ENCODE data around the gene GMNN. TPM values are rescaled to one million over a fixed set of nuclear protein-coding genes. Genes with fewer than 3 reads are reported as not detected.

Gene GMNN
- total RNA-seq, 1 experiment from 2014 or later = 53.1 TPM

DNA sequence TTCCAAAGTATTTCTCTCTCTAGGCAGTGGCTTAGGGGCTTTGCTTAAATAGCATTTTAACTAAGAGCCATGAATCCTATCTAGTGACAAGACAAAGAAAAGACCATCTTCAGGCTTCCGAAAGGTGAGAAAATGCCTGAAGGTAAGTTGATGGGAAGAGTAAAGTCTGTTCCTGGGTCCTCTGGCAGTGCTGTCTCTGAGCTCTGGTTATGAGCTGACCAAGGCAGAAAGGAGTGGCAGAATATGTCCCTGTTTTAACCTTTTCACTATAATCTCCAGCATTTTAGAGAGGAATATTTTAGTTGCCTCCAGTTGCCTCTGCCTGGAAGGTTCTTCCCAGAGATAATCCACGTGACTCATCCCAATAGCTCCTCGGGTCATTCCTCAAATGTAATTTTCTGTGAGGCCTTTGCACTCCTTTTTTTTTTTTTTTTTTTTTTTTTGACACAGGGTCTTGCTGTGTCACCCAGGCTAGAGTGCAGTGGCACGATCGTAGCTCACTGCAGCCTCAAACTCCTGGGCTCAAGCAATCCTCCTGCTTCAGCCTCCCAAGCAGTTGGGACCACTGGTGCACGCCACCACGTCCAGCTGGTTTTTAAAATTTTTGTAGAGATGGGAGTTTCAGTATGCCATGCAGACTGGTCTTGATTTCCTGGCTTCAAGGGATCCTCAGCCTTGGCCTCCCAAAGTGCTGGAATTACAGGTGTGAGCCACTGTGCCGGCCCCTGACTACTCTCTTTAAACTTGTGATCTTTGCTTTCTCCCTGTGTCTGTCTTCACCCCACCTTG lies 27.7 kb downstream of the GMNN start:
- in situ Hi-C loops (cut with HindIII; ENCODE audit: low pct_unique_long_range_greater_than_20kb, low sequenced_read_pairs) (no loop called here), intact Hi-C loops (cut with micrococcal nuclease; ENCODE audit: unreplicated experiment) (no loop called here)
- CTCF ChIA-PET = no interaction called here
- no peak; the same call in 1 of the 2 replicates for ATAC-seq
- no peak for DNase-seq (ENCODE audit: low read depth, low spot score)
- Histone ChIP-seq H3K4me1 (ENCODE audit: control insufficient read depth, insufficient read depth, low read length) (peaks cover 7% of the 10 kb centered on the region), H3K27me3 (ENCODE audit: control insufficient read depth, insufficient read depth, low read length) (no peaks in the 10 kb centered on the region), H3K9me3 (ENCODE audit: control insufficient read depth, insufficient read depth, low read depth, low read length) (no peaks in the 10 kb centered on the region), H3K4me3 (ENCODE audit: low read depth in 2 of 2, low read length in 2 of 2) (no peak overlapping the region), H3K27ac (ENCODE audit: low read length) (no peak overlapping the region), H3K36me3 (ENCODE audit: control insufficient read depth, insufficient read depth, low read length) (no peaks in the 10 kb centered on the region)
- POLR2A ChIA-PET = no interaction called here
- no TSS peak for BruUV-seq (replicated peaks)
- TF ChIP-seq TCF7L2 (IDR thresholded peaks at IDR 0.05; ENCODE audit: low read depth, low read length) (no peak), SIN3A (IDR thresholded peaks at IDR 0.05; ENCODE audit: borderline replicate concordance, insufficient read depth, low read depth, low read length) (no peak), POLR2AphosphoS5 (IDR thresholded peaks at IDR 0.05; ENCODE audit: low read depth, low read length) (no peak)
- TF ChIP-seq, protein P1, sequence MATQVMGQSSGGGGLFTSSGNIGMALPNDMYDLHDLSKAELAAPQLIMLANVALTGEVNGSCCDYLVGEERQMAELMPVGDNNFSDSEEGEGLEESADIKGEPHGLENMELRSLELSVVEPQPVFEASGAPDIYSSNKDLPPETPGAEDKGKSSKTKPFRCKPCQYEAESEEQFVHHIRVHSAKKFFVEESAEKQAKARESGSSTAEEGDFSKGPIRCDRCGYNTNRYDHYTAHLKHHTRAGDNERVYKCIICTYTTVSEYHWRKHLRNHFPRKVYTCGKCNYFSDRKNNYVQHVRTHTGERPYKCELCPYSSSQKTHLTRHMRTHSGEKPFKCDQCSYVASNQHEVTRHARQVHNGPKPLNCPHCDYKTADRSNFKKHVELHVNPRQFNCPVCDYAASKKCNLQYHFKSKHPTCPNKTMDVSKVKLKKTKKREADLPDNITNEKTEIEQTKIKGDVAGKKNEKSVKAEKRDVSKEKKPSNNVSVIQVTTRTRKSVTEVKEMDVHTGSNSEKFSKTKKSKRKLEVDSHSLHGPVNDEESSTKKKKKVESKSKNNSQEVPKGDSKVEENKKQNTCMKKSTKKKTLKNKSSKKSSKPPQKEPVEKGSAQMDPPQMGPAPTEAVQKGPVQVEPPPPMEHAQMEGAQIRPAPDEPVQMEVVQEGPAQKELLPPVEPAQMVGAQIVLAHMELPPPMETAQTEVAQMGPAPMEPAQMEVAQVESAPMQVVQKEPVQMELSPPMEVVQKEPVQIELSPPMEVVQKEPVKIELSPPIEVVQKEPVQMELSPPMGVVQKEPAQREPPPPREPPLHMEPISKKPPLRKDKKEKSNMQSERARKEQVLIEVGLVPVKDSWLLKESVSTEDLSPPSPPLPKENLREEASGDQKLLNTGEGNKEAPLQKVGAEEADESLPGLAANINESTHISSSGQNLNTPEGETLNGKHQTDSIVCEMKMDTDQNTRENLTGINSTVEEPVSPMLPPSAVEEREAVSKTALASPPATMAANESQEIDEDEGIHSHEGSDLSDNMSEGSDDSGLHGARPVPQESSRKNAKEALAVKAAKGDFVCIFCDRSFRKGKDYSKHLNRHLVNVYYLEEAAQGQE (IDR thresholded peaks at IDR 0.05; ENCODE audit: insufficient read depth in 1 of 2, low read depth in 2 of 2, low read length in 1 of 2) = no peak
- TF ChIP-seq, protein P2, sequence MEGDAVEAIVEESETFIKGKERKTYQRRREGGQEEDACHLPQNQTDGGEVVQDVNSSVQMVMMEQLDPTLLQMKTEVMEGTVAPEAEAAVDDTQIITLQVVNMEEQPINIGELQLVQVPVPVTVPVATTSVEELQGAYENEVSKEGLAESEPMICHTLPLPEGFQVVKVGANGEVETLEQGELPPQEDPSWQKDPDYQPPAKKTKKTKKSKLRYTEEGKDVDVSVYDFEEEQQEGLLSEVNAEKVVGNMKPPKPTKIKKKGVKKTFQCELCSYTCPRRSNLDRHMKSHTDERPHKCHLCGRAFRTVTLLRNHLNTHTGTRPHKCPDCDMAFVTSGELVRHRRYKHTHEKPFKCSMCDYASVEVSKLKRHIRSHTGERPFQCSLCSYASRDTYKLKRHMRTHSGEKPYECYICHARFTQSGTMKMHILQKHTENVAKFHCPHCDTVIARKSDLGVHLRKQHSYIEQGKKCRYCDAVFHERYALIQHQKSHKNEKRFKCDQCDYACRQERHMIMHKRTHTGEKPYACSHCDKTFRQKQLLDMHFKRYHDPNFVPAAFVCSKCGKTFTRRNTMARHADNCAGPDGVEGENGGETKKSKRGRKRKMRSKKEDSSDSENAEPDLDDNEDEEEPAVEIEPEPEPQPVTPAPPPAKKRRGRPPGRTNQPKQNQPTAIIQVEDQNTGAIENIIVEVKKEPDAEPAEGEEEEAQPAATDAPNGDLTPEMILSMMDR (IDR thresholded peaks at IDR 0.05) = no peak

DNA sequence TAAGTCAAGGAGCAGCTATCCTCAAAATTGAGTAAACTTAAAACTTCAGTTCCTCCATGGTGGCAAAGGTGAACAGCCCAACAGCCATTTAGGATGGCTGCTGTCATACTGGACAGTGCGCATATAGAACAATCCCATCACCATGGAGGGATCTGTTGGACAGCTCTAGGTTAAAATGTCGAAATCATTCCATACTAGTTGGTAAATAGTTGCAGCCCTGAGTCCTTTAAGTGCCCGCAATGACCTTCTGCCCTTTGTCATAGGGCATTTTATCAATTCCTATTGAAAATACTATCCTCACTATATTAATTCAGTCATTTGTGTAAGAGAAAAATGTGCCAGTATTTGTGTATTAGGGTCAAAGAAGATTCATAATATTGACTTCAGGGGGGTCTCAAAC lies 32.8 kb downstream of the GMNN start:
- H3K4me1 ChIP-seq (ENCODE audit: control insufficient read depth, insufficient read depth, low read length) = peaks cover 7% of the 10 kb centered on the region
- no peaks in the 10 kb centered on the region for H3K36me3 ChIP-seq (ENCODE audit: control insufficient read depth, insufficient read depth, low read length)
- H3K27ac ChIP-seq (ENCODE audit: low read length) = no peak overlapping the region
- intact Hi-C loops (cut with micrococcal nuclease; ENCODE audit: unreplicated experiment) = no loop called here
- TF ChIP-seq SIN3A (IDR thresholded peaks at IDR 0.05; ENCODE audit: borderline replicate concordance, insufficient read depth, low read depth, low read length) (no peak), POLR2AphosphoS5 (IDR thresholded peaks at IDR 0.05; ENCODE audit: low read depth, low read length) (no peak)
- DNase-seq (ENCODE audit: low read depth, low spot score) = no peak
- ChIA-PET POLR2A (no interaction called here), CTCF (no interaction called here)
- H3K9me3 ChIP-seq (ENCODE audit: control insufficient read depth, insufficient read depth, low read depth, low read length) = no peaks in the 10 kb centered on the region
- no peak overlapping the region for H3K4me3 ChIP-seq (ENCODE audit: low read depth in 2 of 2, low read length in 2 of 2)
- H3K27me3 ChIP-seq (ENCODE audit: control insufficient read depth, insufficient read depth, low read length) = no peaks in the 10 kb centered on the region
- no peak for ATAC-seq
- BruUV-seq (replicated peaks) = no TSS peak
- in situ Hi-C loops (cut with HindIII; ENCODE audit: low pct_unique_long_range_greater_than_20kb, low sequenced_read_pairs) = no loop called here

DNA sequence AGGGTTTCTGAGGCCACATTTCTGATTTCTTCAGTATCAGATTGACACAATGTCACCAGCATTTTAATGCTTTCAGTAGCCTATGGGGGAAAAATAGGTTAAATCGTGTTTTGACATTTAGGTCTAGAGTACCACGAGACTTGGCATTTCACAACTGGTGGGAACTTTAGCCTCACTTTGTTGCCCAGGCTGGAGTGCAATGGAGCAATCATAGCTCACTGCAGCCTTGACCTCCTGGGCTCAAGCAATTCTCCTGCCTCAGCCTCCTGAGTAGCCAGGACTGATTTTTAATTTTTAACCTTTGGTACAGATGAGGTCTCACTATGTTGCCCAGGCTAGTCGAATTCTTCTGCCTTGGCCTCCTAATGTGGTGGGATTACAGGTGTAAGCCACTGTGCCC lies 35.0 kb downstream of the GMNN start:
- no peaks in the 10 kb centered on the region for H3K27me3 ChIP-seq (ENCODE audit: control insufficient read depth, insufficient read depth, low read length)
- no peaks in the 10 kb centered on the region for H3K4me1 ChIP-seq (ENCODE audit: control insufficient read depth, insufficient read depth, low read length)
- H3K4me3 ChIP-seq (ENCODE audit: low read depth in 2 of 2, low read length in 2 of 2) = no peak overlapping the region
- intact Hi-C loops (cut with micrococcal nuclease; ENCODE audit: unreplicated experiment) (no loop called here), in situ Hi-C loops (cut with HindIII; ENCODE audit: low pct_unique_long_range_greater_than_20kb, low sequenced_read_pairs) (no loop called here)
- ATAC-seq = no peak
- DNase-seq (ENCODE audit: low read depth, low spot score) = no peak
- TF ChIP-seq, protein P1 (IDR thresholded peaks at IDR 0.05; ENCODE audit: insufficient read depth in 1 of 2, low read depth in 2 of 2, low read length in 1 of 2) = no peak
- TF ChIP-seq, protein P2 (IDR thresholded peaks at IDR 0.05) = no peak
- no peaks in the 10 kb centered on the region for H3K36me3 ChIP-seq (ENCODE audit: control insufficient read depth, insufficient read depth, low read length)
- no peak overlapping the region for H3K27ac ChIP-seq (ENCODE audit: low read length)
- ChIA-PET CTCF (no interaction called here), POLR2A (no interaction called here)
- H3K9me3 ChIP-seq (ENCODE audit: control insufficient read depth, insufficient read depth, low read depth, low read length) = no peaks in the 10 kb centered on the region
- BruUV-seq (replicated peaks) = no TSS peak

Measured in Panc1 (cell line).